Lower lobe of right lung (tissue), 2 donors: ENCODE measurements around the gene SLC35A2. TPM values are rescaled to one million over a fixed set of nuclear protein-coding genes. Genes with fewer than 3 reads are reported as not detected.

ENCODE experiments used
- ATAC-seq, 2 donors: fragments of 200-7000 bp; cut with Tn5 transposase; one replicate each; pipeline ENCODE4 v1.9.1; 2020 to 2022; ENCODE audit warnings: mild to moderate bottlenecking in 2 of 2, moderate library complexity in 2 of 2
- DNase-seq: peaks from one replicate; pipeline ENCODE4 v3.0.0-alpha.2; 2020
- H3K27ac ChIP-seq: fragments of 200-600 bp; one replicate; pipeline ENCODE4 v1.8.0; 2022
- H3K27me3 ChIP-seq: fragments of 200-600 bp; one replicate; pipeline ENCODE4 v1.8.0; 2022; ENCODE audit warnings: low read depth
- H3K36me3 ChIP-seq: fragments of 200-600 bp; one replicate; pipeline ENCODE4 v1.8.0; 2022; ENCODE audit warnings: mild to moderate bottlenecking
- H3K4me1 ChIP-seq: fragments of 200-600 bp; one replicate; pipeline ENCODE4 v1.8.0; 2022
- H3K4me3 ChIP-seq: fragments of 200-600 bp; one replicate; pipeline ENCODE4 v1.8.0; 2022; ENCODE audit warnings: mild to moderate bottlenecking
- H3K9me3 ChIP-seq: fragments of 200-600 bp; one replicate; pipeline ENCODE4 v1.8.0; 2022
- CTCF ChIP-seq: fragments of 200-600 bp; IDR thresholded peaks from one replicate; pipeline ENCODE4 v1.8.0; 2022; ENCODE audit warnings: antibody characterized with exemption, mild to moderate bottlenecking
- intact Hi-C: fragments of 100-400 bp; cut with DNase I; formaldehyde crosslinking; loops from one replicate; pipeline ENCODE4 v1.11.0; 2022
- total RNA-seq: library from RNA; stranded (reverse); fragmentation: NEBNext Ultra II Directional; extraction: Animal tissue kit (Norgen Biotek cat#: 25700); gene quantifications from one replicate; pipeline ENCODE4 v1.2.1, GENCODE V29; 2021
- donor health status: DM: no; HTN: yes; CAD: no; lungs with severe emphysema.

The SLC35A2 gene
- total RNA-seq, 1 donor from 2014 or later = 21.3 TPM

DNA sequence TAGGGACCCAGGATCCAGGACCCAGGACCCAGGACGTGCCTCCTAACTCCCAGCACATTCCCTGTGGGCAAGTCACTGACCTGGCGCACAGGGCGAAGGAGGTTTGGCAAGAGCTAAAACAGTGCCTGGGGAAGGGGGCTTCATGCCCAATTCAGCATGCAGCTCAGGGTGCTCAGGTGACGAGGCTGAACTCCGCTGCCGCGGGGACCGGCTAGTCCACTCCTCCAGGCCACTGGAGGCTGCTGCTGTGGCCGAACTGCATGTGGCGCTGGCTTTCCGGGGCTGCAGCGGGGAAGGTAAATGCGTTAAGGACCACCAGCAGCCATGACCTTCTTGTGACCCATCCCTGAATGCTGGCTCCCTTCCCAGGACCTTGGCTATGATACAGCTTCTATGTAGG is 12.3 kb upstream of the SLC35A2 start:
- H3K4me3 ChIP-seq = no peak overlapping the region
- ATAC-seq = no peak

GRCh38 chrX:48920718-48921104 is 9.3 kb upstream of the SLC35A2 start:
- Histone ChIP-seq H3K4me3 (no peak overlapping the region), H3K9me3 (no peaks in the 10 kb centered on the region), H3K27me3 (no peaks in the 10 kb centered on the region), H3K4me1 (no peaks in the 10 kb centered on the region), H3K27ac (peak overlapping the region; percentile 6), H3K36me3 (peaks cover 31% of the 10 kb centered on the region)
- no peak for TF ChIP-seq CTCF
- intact Hi-C loops = no loop called here
- ATAC-seq (no peak), DNase-seq (no peak)

More for the DNA sequence above, 12.3 kb upstream of the SLC35A2 start:
- Histone ChIP-seq H3K27ac (no peak overlapping the region), H3K27me3 (no peaks in the 10 kb centered on the region), H3K36me3 (peaks cover 35% of the 10 kb centered on the region), H3K4me1 (no peaks in the 10 kb centered on the region), H3K9me3 (no peaks in the 10 kb centered on the region)
- TF ChIP-seq CTCF = no peak
- intact Hi-C loops = no loop called here
- DNase-seq = no peak

DNA sequence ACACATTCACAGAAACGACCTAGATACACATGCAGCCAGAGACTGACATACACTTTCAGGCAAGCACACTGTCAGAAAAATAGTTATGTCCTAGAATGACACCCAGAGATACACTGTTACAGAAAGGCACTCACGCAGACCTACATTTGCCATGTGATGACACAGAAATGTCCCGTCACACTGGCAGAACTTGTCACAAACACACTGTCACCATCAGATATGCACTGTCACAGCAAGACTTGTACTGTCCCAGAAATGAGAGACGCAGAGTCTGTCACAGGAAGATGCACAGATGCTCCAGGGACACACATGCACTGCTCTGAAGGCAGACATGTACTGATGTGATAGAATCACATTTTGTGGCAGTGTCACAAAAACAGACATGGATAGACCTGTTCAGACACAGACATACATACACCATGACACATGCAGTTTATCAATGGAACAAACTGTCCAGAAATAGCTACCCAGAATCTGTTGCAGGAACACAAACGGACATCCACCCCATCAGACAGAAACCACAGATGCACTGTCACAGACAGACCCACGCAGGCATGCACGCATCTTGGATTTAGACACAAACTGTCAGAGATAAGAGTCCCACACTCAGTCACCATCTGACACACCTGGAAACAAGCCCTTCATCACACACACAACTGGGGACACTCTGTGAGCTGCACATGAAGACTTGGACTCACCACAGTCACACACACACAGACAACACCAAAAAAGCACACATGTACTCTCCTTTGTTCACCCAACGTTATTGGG is 8.7 kb upstream of the SLC35A2 start:
- ATAC-seq = no peak
- intact Hi-C loops = no loop called here
- no peaks in the 10 kb centered on the region for H3K27me3 ChIP-seq
- H3K27ac ChIP-seq = peak overlapping the region; percentile 86
- TF ChIP-seq CTCF = no peak
- H3K9me3 ChIP-seq = no peaks in the 10 kb centered on the region
- H3K4me3 ChIP-seq = peak overlapping the region; percentile 65
- H3K4me1 ChIP-seq = no peaks in the 10 kb centered on the region
- peaks cover 30% of the 10 kb centered on the region for H3K36me3 ChIP-seq
- no peak for DNase-seq

- Histone ChIP-seq H3K9me3 (no peaks in the 10 kb centered on the region), H3K4me1 (no peaks in the 10 kb centered on the region), H3K36me3 (peaks cover 33% of the 10 kb centered on the region), H3K27me3 (no peaks in the 10 kb centered on the region), H3K4me3 (peak overlapping the region; percentile 65), H3K27ac (peak overlapping the region; percentile 86)
- DNase-seq (no peak), ATAC-seq (peak; percentile 4 to 17)
- intact Hi-C loops = no loop called here
- TF ChIP-seq CTCF = no peak
Measured at GRCh38 chrX:48919360-48919841, 8.0 kb upstream of the SLC35A2 start.

- Histone ChIP-seq H3K36me3 (peaks cover 34% of the 10 kb centered on the region), H3K27ac (peak within 1 kb of the TSS; percentile 86), H3K4me1 (no peaks in the 10 kb centered on the region), H3K27me3 (no peaks in the 10 kb centered on the region), H3K4me3 (peak within 1 kb of the TSS; percentile 65), H3K9me3 (no peaks in the 10 kb centered on the region)
- ATAC-seq = peak; percentile 92 to 94
- DNase-seq = peak; percentile 94
- intact Hi-C loops = no loop called here
- TF ChIP-seq CTCF = no peak
Measured at GRCh38 chrX:48918643-48919340, 7.3 kb upstream of the SLC35A2 start, which contains the start of gene PIM2. Gene PIM2 (minus strand): TSS chrX:48919024. CDS start chrX:48918834, 190 bp downstream.
